Measurements from ENCODE around the gene AHNAK2. TPM values are rescaled to one million over a fixed set of nuclear protein-coding genes. Genes with fewer than 3 reads are reported as not detected.

Gene AHNAK2
- total and polyA plus RNA-seq, 9 of the 15 experiments (the other 6 are each of a cell fraction or from before 2014, with no cell fraction given) = 0.04 to 0.09 (median 0.04) TPM; not detected in 6

DNA sequence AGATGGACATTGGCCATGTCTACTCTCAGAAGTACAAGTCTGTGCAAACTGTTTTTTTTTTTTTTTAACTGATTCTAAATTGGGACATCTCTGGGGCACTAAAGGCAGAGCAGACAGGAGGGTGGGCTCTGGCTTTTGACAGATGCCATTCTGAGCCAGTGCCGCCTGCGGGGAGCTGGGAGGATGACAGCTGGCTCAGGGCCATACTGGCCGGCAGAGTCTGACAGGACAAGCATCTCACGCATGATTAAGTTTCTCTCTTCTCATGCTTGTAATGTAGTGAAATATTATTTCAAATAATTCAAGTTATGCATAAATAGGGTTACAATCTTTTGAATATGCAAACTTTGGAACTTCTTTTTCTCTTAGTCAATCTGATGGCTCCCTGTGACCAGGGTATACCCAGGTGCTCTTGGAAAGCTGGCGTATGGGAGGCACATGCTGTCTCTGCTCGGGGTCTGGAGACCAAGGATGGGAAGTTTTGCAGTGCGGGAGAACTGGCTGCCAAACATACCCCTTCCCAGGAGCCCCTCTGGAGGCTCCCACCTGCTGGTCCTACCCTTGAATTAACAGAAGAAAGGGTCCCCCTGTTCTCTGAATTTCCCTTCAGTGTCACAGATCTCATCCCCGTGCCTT is 35.1 kb upstream of the AHNAK2 start:
- H3K4me2 ChIP-seq (ENCODE audit: insufficient read depth, low read length) = no peak overlapping the region
- BruUV-seq (replicated peaks) = no TSS peak
- ATAC-seq (no peak), FAIRE-seq (no peak), DNase-seq (ENCODE audit: extremely low read depth in 1 of 4, low spot score in 3 of 4) (no peak)
- peaks cover 64% of the 10 kb centered on the region; the same call in 2 of the 3 replicates for H3K36me3 ChIP-seq (ENCODE audit: control insufficient read depth, insufficient read depth, low read length)
- WGBS (ENCODE audit: insufficient coverage, low coverage, missing lambda C conversion rate) = 80% methylated on average over 7 of the region's 8 CpGs
- no peak overlapping the region; a peak in 1 of 4 replicates for H3K9ac ChIP-seq (ENCODE audit: insufficient read depth in 1 of 2, low read depth in 2 of 2, low read length in 2 of 2)
- no peaks in the 10 kb centered on the region for H3K27me3 ChIP-seq (ENCODE audit: control insufficient read depth in 2 of 2, insufficient read depth in 2 of 2, low read length in 2 of 2)
- no peak overlapping the region for H3K27ac ChIP-seq (ENCODE audit: extremely low read depth, low read depth, low read length)
- H3K4me1 ChIP-seq (replicated peaks in 1 of 2; ENCODE audit: control insufficient read depth in 2 of 2, insufficient read depth in 2 of 2, low read length in 2 of 2) = peaks cover 25 to 27% of the 10 kb centered on the region in 2 experiments
- ChIA-PET POLR2A (interaction anchor here (0.6 to 4.0 kb wide), 5 partner anchors 7 to 134 kb away, joined by 3 to 28 read pairs (median 3); no protein-coding TSS in a partner anchor), CTCF (ENCODE audit: low intra/inter-chr PET ratio) (no interaction called here)
- in situ Hi-C loops (cut with MboI) (no loop called here), intact Hi-C loops (cut with micrococcal nuclease) (no loop called here)
- H3K4me3 ChIP-seq = no peak overlapping the region
- TF ChIP-seq CHD1 (IDR thresholded peaks at IDR 0.05; ENCODE audit: low read length) (no peak), HMG20B (CRISPR knock-in tag; IDR thresholded peaks at IDR 0.05) (no peak), ZFP91 (CRISPR knock-in tag; IDR thresholded peaks at IDR 0.05) (no peak), PURB (CRISPR knock-in tag; IDR thresholded peaks at IDR 0.05; ENCODE audit: low read depth) (no peak), HNRNPL (IDR thresholded peaks at IDR 0.05; ENCODE audit: low read depth, low read length) (no peak)
- TF ChIP-seq, protein P1, sequence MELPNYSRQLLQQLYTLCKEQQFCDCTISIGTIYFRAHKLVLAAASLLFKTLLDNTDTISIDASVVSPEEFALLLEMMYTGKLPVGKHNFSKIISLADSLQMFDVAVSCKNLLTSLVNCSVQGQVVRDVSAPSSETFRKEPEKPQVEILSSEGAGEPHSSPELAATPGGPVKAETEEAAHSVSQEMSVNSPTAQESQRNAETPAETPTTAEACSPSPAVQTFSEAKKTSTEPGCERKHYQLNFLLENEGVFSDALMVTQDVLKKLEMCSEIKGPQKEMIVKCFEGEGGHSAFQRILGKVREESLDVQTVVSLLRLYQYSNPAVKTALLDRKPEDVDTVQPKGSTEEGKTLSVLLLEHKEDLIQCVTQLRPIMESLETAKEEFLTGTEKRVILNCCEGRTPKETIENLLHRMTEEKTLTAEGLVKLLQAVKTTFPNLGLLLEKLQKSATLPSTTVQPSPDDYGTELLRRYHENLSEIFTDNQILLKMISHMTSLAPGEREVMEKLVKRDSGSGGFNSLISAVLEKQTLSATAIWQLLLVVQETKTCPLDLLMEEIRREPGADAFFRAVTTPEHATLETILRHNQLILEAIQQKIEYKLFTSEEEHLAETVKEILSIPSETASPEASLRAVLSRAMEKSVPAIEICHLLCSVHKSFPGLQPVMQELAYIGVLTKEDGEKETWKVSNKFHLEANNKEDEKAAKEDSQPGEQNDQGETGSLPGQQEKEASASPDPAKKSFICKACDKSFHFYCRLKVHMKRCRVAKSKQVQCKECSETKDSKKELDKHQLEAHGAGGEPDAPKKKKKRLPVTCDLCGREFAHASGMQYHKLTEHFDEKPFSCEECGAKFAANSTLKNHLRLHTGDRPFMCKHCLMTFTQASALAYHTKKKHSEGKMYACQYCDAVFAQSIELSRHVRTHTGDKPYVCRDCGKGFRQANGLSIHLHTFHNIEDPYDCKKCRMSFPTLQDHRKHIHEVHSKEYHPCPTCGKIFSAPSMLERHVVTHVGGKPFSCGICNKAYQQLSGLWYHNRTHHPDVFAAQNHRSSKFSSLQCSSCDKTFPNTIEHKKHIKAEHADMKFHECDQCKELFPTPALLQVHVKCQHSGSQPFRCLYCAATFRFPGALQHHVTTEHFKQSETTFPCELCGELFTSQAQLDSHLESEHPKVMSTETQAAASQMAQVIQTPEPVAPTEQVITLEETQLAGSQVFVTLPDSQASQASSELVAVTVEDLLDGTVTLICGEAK (IDR thresholded peaks at IDR 0.05) = no peak
- TF ChIP-seq, protein P1 (CRISPR knock-in tag; IDR thresholded peaks at IDR 0.05) = no peak
- no peaks in the 10 kb centered on the region for H3K9me3 ChIP-seq (replicated peaks; ENCODE audit: control insufficient read depth, insufficient read depth, low read depth, low read length)
- H4K20me1 ChIP-seq (replicated peaks; ENCODE audit: control insufficient read depth, insufficient read depth, low read length) = peaks cover 47% of the 10 kb centered on the region
- H2AFZ ChIP-seq (ENCODE audit: low read depth, low read length) = no peak overlapping the region
- H3K79me2 ChIP-seq (ENCODE audit: control insufficient read depth, insufficient read depth, low read length) = peaks cover 92% of the 10 kb centered on the region
- peaks cover 2% of the 10 kb centered on the region for H3K9me1 ChIP-seq (ENCODE audit: control insufficient read depth, insufficient read depth, low read length)

Measured in K562 (cell line).